Activated gamma-delta T cell (primary cell): ENCODE results near the gene PKM.

ENCODE experiments used
- DNase-seq: peaks from one replicate; lab custom pipeline; 2025; lab: John Stamatoyannopoulos, UW

The PKM gene

GRCh38 chr15:72200395-72201237 lies 30.4 kb downstream of the PKM start:
- no peak for DNase-seq

DNA sequence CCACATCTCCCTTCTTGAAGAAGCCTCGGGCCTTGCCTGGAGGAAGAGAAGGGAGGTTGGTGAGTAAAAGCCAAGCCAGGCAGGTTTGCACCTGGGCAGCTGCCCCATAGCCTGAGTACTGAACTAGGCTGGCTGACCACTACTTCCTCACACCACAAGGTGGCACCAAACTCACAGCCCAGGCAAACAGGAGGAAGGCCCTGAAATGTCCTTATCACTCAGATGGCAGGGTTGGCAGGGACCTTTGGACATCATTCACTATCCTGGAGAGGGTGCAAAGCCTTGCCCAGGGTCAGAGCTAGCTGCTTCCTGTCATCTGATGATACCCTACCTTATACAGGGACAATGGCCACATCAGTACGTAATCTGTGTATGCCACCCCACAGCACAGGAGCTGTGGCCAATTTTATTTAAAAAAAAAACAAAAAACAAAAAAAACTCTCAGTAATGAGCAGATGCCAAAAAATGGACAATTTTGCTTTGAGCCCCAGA lies 31.2 kb downstream of the PKM start:
- no peak for DNase-seq

DNA sequence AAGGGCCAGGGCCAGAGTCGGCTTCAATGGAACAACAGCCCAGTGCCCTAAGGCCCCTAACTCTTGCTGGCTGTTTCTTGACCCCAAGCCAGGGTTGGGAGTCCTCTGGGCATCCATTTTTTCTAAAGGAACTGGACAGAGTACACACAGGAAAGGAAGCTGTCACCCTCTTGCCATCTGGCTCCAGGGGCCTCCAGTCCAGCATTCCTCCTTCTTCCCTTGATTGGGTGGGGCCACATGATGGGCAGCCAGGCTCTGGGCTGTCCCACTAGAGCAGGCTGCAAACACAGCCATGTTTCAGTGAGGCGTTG lies 31.8 kb downstream of the PKM start:
- DNase-seq = no peak

- DNase-seq = no peak
Observed at GRCh38 chr15:72198356-72199204, 32.4 kb downstream of the PKM start.

DNA sequence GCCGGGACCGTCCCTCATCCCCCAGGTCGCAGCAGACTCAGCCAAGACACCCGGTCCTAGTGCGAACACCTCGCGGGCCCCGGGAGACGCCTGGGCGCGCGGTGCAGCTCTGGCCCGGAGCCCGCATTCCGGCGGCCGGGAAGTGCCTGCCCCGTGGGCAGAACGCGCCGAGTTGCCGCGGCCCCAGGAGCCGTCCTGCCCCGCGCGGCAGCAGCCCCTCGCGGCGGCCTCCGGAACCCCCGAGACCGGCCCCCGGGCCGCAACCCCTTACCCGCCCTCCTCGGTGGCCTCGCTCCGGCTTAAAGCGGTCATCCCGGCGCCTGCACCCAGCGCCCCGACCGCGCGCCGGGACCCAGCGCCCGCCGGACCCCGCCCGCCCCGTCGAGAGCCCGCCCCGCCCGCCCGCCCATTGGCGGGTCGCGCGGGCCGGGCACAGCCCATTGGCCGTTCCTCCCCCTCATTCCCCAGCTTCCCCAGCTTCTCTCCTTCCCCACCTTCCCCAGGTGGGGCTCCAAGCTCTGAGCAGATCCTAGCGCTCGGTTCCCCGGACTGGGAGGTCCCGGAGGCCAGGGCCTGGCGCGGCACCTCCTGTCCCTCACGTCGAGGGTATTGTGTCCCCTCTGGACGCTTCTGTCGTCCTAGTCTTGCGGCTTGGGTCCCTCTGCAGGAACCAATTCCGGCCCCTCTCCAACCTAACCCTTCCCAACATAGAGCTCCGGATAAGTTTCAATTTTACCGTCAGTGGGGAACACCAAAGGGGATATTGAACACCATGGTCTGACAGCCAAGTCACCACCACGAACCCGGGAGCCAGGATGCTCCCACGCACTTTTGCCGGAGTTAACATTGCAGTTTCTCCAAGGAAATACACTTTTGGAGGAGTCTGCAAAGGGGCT lies 33.3 kb downstream of the PKM start, which contains the start of gene GRAMD2A:
Gene GRAMD2A, minus strand, starts transcription at position 328 of the 896 bp plus-strand sequence.
- DNase-seq = no peak

- no peak for DNase-seq
Observed at GRCh38 chr15:72197041-72197459, 33.9 kb downstream of the PKM start.

GRCh38 chr15:72196409-72197040 lies 34.5 kb downstream of the PKM start:
- DNase-seq = no peak

GRCh38 chr15:72195101-72195511 lies 35.9 kb downstream of the PKM start:
- no peak for DNase-seq

- DNase-seq = no peak
Observed at GRCh38 chr15:72193836-72194396, 37.1 kb downstream of the PKM start.

DNA sequence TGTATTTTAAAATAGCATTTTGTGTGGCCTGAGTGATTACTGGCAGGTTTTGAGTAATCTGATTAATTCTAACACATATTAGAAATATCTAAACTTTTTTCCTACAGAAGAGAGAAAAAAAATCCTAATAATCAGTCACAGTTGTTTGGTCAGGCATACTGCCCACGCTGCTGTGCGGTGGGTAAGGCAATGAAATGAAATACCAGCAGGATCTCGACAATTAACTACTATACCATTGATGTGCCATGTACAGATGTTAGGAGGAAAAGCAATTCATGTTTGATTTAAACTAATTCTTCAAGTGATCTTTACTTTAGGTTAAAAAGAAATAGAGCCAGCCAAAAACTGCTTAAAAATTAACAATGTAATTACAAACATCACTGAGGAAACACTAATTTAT lies 38.6 kb downstream of the PKM start:
- DNase-seq = no peak

DNA sequence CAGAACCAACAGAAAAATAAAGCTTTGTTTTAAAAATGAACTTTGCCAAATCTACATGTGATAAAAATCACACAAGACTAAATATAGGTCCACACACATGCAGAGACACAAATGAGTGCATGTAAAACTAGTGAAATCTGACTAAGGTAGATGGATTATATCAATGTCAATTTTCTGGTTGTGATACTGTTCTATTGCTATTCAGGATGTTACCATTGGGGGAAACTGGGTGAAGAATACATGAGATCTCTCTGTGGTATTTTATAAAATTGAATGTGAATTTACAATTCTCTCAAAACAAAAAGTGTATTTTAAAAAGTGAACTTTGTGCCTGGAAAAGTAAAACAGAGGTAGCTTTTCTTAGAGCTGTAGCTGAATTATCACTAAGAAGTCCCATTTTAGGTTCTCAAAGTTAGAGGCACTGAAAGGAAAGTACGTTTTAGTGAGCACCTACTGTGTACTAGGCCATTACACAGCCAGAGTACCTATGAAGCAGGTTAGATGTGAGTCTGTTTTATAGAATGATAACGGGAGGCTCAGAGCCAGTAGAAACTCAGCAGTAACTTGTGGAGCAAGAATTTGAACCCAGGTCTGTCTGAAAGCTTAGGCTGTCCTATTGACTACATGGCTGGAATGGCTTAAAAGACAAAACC lies 41.6 kb downstream of the PKM start:
- no peak for DNase-seq

DNA sequence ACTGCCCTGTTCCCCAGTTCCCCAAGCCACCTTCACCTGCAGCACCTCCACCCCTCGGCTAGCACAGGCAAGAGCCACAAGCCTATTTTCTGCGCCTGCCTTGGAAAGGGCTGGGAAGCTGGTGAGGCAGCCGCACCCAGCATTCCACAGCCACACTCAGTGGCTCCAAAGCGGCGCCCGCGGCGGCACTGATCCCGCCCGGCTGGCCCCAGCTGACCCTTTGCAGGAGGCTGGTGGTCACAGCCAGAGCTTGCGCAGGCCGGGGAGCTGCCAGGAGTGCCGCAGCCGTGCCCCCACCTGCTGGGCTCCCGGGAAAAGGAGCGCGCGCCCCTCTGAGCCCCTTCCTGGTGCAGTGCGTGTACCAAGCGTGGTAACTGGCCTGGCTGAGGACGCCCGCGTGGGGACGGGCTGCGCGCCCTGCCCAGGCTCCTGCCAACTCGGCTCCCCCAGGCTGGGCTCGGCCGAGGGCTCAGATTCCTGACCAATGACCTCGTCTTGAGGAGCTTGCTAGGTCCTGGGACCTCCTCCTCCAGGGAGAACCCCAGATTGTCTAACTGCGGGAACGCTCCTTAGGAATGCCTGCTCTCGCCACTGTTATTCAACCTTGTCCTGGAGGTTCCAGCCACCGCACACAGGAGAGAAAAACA lies 46.7 kb downstream of the PKM start:
- no peak for DNase-seq

DNA sequence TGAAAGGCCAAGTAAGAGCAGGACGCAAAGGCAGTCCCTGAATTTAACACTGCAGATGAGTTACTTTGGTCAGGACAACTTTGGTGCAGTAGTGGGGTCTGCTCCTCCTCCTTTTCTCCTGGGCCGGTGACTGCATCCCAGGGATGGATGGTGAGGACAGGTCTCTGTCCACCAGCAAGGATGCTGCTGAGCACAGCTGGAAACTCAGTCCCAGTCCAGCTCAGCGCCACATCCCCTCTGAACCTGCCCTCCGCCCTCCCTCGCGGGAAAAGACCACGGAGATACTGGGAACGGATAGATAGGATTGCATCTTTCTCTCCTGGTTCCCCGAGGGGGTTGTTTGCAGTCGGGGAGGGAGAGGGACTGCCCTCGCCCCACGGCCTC lies 47.2 kb downstream of the PKM start:
- DNase-seq = no peak

DNA sequence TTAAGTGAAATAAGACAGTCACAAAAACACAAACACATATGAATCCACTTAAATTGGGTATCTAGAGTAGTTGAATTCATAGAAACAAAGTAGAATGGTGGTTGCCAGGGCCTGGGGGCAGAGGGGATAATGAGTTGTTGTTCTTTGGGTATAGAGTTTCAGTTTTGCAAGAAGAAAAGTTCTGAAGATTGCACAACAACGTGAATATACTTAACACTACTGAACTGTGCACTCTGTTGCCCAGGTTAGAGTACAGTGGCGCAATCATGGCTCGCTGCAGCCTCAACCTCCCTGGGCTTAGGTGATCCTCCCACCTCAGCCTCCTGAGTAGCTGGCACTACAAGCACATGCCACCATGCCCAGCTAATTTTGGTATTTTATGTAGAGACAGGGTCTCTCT lies 48.3 kb downstream of the PKM start:
- DNase-seq = no peak

DNA sequence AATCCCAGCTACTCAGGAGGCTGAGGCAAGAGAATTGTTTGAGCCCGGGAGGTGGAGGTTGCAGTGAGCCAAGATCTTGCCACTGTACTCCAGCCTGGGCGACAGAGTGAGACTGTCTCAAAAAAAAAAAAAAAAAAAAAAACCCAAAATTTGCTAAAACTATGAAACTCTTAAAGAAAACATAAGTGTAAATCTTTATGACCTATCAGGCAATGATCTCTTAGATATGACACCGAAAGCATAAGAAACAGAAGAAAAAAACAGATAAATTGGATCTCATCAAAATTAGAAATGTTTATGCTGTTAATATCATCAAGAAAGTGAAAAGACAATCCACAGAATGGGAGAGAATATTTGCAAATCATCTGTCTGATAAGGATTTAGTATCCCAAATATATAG lies 48.7 kb downstream of the PKM start:
- DNase-seq = no peak

DNA sequence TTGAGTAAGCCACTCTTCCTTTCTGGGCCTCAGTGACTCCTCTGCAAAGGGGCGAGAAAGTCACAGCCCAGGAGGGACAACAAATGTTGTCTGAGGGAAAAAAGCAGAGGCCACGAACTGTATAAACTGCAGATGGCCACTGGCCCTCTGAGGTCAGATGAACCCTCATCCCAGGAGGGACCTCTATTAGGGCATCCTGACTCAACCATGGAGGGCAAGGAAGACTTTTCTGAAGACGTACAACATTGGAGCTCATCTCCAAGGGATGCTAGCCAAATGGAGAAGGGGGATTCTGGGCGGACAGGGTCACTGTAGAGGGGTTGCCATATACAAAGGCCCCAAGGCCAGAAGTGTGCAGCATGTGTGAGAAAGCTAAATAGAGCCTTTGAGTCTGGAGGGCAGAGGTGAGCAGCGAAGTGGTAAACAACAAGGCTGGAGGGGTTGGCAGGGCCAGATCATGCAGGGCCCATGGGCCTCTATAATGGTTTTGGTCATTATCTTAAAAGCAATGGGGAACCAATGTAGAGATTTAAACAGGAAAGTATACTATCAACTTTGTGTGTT lies 50.1 kb downstream of the PKM start:
- no peak for DNase-seq

GRCh38 chr15:72179950-72180581 lies 50.9 kb downstream of the PKM start:
- no peak for DNase-seq

GRCh38 chr15:72178976-72179585 lies 51.9 kb downstream of the PKM start:
- DNase-seq = no peak

DNA sequence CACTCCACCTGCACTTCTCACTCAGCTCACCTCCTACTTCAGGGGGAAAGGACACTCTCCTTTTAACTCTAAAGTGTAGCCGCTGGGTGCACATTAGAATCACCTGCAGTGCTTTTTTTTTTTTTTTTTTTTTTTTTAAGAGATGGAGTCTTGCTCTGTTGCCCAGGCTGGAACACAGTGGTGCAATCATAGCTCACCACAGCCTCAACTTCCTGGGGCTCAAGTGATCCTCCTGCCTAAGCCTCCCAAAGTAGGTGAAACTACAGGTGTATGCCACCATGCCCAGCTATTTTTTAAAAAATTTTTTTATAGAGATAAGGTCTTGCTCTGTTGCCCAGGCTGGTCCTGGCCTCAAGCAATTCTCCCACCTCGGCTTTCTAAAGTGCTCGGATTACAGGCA lies 54.2 kb downstream of the PKM start:
- no peak for DNase-seq
